ENCODE measurements around the gene HAUS7.

Gene HAUS7

DNA sequence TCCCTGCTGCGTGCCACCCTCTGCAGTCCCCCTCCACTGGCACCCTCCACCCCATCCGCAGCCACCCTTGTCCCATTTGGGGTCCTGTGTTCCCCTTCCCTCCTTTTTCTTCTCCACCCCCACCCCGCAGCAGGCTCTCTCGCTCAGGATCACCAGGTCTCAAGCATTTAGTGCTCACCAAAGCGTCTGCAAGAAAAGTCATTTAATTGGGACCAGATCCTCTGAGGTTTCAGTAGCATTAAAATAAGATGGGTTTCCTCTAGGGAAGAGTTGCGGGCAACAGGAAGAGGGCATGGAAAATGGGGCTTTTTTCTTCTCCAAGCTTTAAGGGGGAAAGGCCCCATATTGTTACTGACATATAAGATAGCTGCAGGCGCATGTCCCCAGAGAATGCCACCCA is 4.9 kb upstream of the HAUS7 start:
- 83% methylated on average over 7 of the region's 7 CpGs for WGBS
- Histone ChIP-seq H2BK120ac (ENCODE audit: low read depth, low read length) (peak overlapping the region; percentile 49), H3K9me3 (ENCODE audit: control insufficient read depth, low read length) (no peaks in the 10 kb centered on the region), H3K36me3 (ENCODE audit: control insufficient read depth in 1 of 2, insufficient read depth in 2 of 2, low read depth in 1 of 2, low read length in 2 of 2) (no peaks in the 10 kb centered on the region), H3K4ac (ENCODE audit: low read depth in 1 of 2, low read length in 2 of 2) (peak overlapping the region in 1 of 2 experiments; percentile 8), H2AFZ (ENCODE audit: low read depth, low read length) (no peak overlapping the region), H3K9ac (ENCODE audit: low read length) (no peak overlapping the region), H2BK12ac (ENCODE audit: low read length in 2 of 2) (peak overlapping the region in 1 of 2 experiments; percentile 54), H3K27ac (ENCODE audit: low read length, poor library complexity, severe bottlenecking) (no peak overlapping the region), H3K23ac (ENCODE audit: low read length in 2 of 2) (no peak overlapping the region), H3K18ac (ENCODE audit: low read depth in 1 of 2, low read length in 2 of 2) (peak overlapping the region; percentile 33 to 80), H4K8ac (ENCODE audit: low read length) (peak overlapping the region; percentile 54), H4K91ac (ENCODE audit: low read length) (peak overlapping the region; percentile 68), H3K4me3 (ENCODE audit: insufficient read depth in 1 of 2, low read depth in 1 of 2, low read length in 2 of 2) (peak overlapping the region in 1 of 2 experiments; percentile 47), H3K79me1 (replicated peaks; ENCODE audit: low read length, poor library complexity, severe bottlenecking) (no peaks in the 10 kb centered on the region), H3K14ac (ENCODE audit: low read length in 2 of 2) (peak overlapping the region in 1 of 2 experiments; percentile 20), H3K4me2 (ENCODE audit: low read length, poor library complexity, severe bottlenecking) (no peak overlapping the region), H2BK5ac (ENCODE audit: low read depth, low read length, poor library complexity, severe bottlenecking) (no peak overlapping the region), H2BK15ac (ENCODE audit: low read depth, poor library complexity, severe bottlenecking) (no peak overlapping the region), H3K4me1 (ENCODE audit: control insufficient read depth, insufficient read depth, low read depth, low read length) (peaks cover 25% of the 10 kb centered on the region), H2AK5ac (ENCODE audit: low read length, severe bottlenecking) (no peak overlapping the region), H3K27me3 (ENCODE audit: control insufficient read depth in 1 of 2, insufficient read depth in 1 of 2, low read length in 2 of 2) (peaks cover 0 to 4% of the 10 kb centered on the region in 2 experiments)
- no peak for DNase-seq

DNA sequence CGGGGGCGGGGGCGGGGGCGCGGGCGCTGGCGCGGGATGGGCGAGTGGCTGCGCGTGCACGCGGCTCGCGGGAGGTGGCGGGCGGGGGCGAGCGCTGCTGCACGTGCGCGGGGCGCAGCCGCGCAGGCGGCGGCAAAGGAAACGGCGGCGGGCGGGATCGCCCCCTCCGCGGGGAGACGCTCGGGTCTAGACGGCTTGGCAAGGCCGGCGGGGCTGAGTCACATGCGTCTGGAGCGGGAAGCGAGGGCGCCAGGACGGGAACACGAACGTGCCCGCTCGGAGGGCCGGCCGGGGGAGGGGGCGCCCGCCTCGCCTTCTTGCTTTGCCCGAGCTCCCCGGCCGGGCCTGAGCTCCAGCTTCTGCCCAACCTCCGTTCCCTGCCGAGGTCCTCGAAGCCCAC is 4.3 kb upstream of the HAUS7 start:
- DNase-seq, result peak; percentile 54
- Histone ChIP-seq H2BK120ac (ENCODE audit: low read depth, low read length) (peak overlapping the region; percentile 49), H2BK5ac (ENCODE audit: low read depth, low read length, poor library complexity, severe bottlenecking) (no peak overlapping the region), H3K4ac (ENCODE audit: low read depth in 1 of 2, low read length in 2 of 2) (no peak overlapping the region), H3K79me1 (replicated peaks; ENCODE audit: low read length, poor library complexity, severe bottlenecking) (peaks cover 3% of the 10 kb centered on the region), H4K91ac (ENCODE audit: low read length) (peak overlapping the region; percentile 68), H3K9me3 (ENCODE audit: control insufficient read depth, low read length) (no peaks in the 10 kb centered on the region), H2BK12ac (ENCODE audit: low read length in 2 of 2) (peak overlapping the region in 1 of 2 experiments; percentile 54), H3K4me2 (ENCODE audit: low read length, poor library complexity, severe bottlenecking) (no peak overlapping the region), H3K36me3 (ENCODE audit: control insufficient read depth in 1 of 2, insufficient read depth in 2 of 2, low read depth in 1 of 2, low read length in 2 of 2) (no peaks in the 10 kb centered on the region), H3K9ac (ENCODE audit: low read length) (no peak overlapping the region), H2AFZ (ENCODE audit: low read depth, low read length) (no peak overlapping the region), H4K8ac (ENCODE audit: low read length) (peak overlapping the region; percentile 54), H3K4me1 (ENCODE audit: control insufficient read depth, insufficient read depth, low read depth, low read length) (peaks cover 25% of the 10 kb centered on the region), H2BK15ac (ENCODE audit: low read depth, poor library complexity, severe bottlenecking) (no peak overlapping the region), H3K27ac (ENCODE audit: low read length, poor library complexity, severe bottlenecking) (no peak overlapping the region), H3K23ac (ENCODE audit: low read length in 2 of 2) (no peak overlapping the region), H3K18ac (ENCODE audit: low read depth in 1 of 2, low read length in 2 of 2) (peak overlapping the region in 1 of 2 experiments; percentile 80), H3K4me3 (ENCODE audit: insufficient read depth in 1 of 2, low read depth in 1 of 2, low read length in 2 of 2) (peak overlapping the region in 1 of 2 experiments; percentile 47), H2AK5ac (ENCODE audit: low read length, severe bottlenecking) (no peak overlapping the region), H3K14ac (ENCODE audit: low read length in 2 of 2) (peak overlapping the region in 1 of 2 experiments; percentile 20), H3K27me3 (ENCODE audit: control insufficient read depth in 1 of 2, insufficient read depth in 1 of 2, low read length in 2 of 2) (peaks cover 0 to 4% of the 10 kb centered on the region in 2 experiments)
- 2% methylated on average over 11 of the region's 59 CpGs for WGBS

DNA sequence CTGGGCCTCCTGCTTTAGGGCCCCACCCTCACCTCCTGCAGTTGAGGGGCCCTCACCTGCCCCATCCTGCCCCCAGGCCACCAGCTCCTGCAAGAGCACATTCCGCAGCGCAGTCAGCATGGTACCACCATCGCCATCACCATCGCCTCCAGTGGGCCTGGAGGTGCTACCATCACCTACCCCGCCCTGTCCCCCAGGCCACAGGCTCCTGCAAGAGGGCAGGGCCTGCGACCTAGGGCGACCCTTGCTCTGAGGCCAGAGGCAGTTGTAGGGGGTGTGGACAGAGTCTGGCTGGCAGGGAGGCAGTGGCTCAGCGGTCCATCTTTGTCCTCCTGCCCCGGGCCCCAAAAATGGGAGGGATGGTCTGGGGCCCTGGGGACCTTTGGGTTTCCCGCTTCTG is 3.9 kb upstream of the HAUS7 start:
- Histone ChIP-seq H3K9ac (ENCODE audit: low read length) (no peak overlapping the region), H2BK120ac (ENCODE audit: low read depth, low read length) (no peak overlapping the region), H2BK12ac (ENCODE audit: low read length in 2 of 2) (peak overlapping the region in 1 of 2 experiments; percentile 83), H3K27ac (ENCODE audit: low read length, poor library complexity, severe bottlenecking) (no peak overlapping the region), H4K91ac (ENCODE audit: low read length) (peak overlapping the region; percentile 86), H2AFZ (ENCODE audit: low read depth, low read length) (no peak overlapping the region), H2AK5ac (ENCODE audit: low read length, severe bottlenecking) (no peak overlapping the region), H3K4me1 (ENCODE audit: control insufficient read depth, insufficient read depth, low read depth, low read length) (peaks cover 29% of the 10 kb centered on the region), H3K4me3 (ENCODE audit: insufficient read depth in 1 of 2, low read depth in 1 of 2, low read length in 2 of 2) (no peak overlapping the region), H4K8ac (ENCODE audit: low read length) (no peak overlapping the region), H3K27me3 (ENCODE audit: control insufficient read depth in 1 of 2, insufficient read depth in 1 of 2, low read length in 2 of 2) (peaks cover 0 to 4% of the 10 kb centered on the region in 2 experiments), H3K4ac (ENCODE audit: low read depth in 1 of 2, low read length in 2 of 2) (no peak overlapping the region), H3K4me2 (ENCODE audit: low read length, poor library complexity, severe bottlenecking) (no peak overlapping the region), H3K23ac (ENCODE audit: low read length in 2 of 2) (no peak overlapping the region), H3K79me1 (replicated peaks; ENCODE audit: low read length, poor library complexity, severe bottlenecking) (peaks cover 5% of the 10 kb centered on the region), H3K9me3 (ENCODE audit: control insufficient read depth, low read length) (no peaks in the 10 kb centered on the region), H2BK5ac (ENCODE audit: low read depth, low read length, poor library complexity, severe bottlenecking) (no peak overlapping the region), H3K36me3 (ENCODE audit: control insufficient read depth in 1 of 2, insufficient read depth in 2 of 2, low read depth in 1 of 2, low read length in 2 of 2) (no peaks in the 10 kb centered on the region), H2BK15ac (ENCODE audit: low read depth, poor library complexity, severe bottlenecking) (peak overlapping the region; percentile 23), H3K18ac (ENCODE audit: low read depth in 1 of 2, low read length in 2 of 2) (no peak overlapping the region), H3K14ac (ENCODE audit: low read length in 2 of 2) (no peak overlapping the region)
- no peak for DNase-seq
- WGBS, result 100% methylated on average over 3 of the region's 10 CpGs

DNA sequence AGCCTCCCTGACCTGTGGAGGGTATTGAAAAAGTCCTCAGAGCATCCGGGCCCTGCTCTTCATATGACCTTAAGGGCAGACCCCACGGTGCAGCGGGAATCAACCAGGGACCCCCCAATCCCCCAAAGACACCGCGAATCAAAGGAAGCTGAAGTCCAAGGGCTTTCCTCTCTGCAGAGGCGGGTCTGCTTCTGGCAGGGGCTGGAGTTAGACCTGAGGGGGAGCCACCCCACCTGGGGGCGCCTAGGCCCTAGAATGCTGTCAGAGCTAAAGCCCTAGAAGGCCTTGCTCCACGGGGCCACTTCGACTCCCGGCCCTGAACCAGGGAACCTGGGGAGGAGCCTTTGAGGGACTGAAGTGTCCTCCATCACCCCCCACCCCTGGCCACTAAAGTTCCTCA is 2.8 kb upstream of the HAUS7 start:
- Histone ChIP-seq H3K18ac (ENCODE audit: low read depth in 1 of 2, low read length in 2 of 2) (no peak overlapping the region), H3K4ac (ENCODE audit: low read depth in 1 of 2, low read length in 2 of 2) (no peak overlapping the region), H2BK12ac (ENCODE audit: low read length in 2 of 2) (no peak overlapping the region), H3K4me1 (ENCODE audit: control insufficient read depth, insufficient read depth, low read depth, low read length) (peaks cover 37% of the 10 kb centered on the region), H2AFZ (ENCODE audit: low read depth, low read length) (no peak overlapping the region), H3K27ac (ENCODE audit: low read length, poor library complexity, severe bottlenecking) (no peak overlapping the region), H3K36me3 (ENCODE audit: control insufficient read depth in 1 of 2, insufficient read depth in 2 of 2, low read depth in 1 of 2, low read length in 2 of 2) (peaks cover 0 to 7% of the 10 kb centered on the region in 2 experiments), H4K8ac (ENCODE audit: low read length) (no peak overlapping the region), H2AK5ac (ENCODE audit: low read length, severe bottlenecking) (no peak overlapping the region), H3K4me3 (ENCODE audit: insufficient read depth in 1 of 2, low read depth in 1 of 2, low read length in 2 of 2) (no peak overlapping the region), H4K91ac (ENCODE audit: low read length) (no peak overlapping the region), H3K9ac (ENCODE audit: low read length) (no peak overlapping the region), H3K27me3 (ENCODE audit: control insufficient read depth in 1 of 2, insufficient read depth in 1 of 2, low read length in 2 of 2) (peaks cover 0 to 10% of the 10 kb centered on the region in 2 experiments), H3K14ac (ENCODE audit: low read length in 2 of 2) (no peak overlapping the region), H3K23ac (ENCODE audit: low read length in 2 of 2) (no peak overlapping the region), H3K9me3 (ENCODE audit: control insufficient read depth, low read length) (no peaks in the 10 kb centered on the region), H2BK5ac (ENCODE audit: low read depth, low read length, poor library complexity, severe bottlenecking) (no peak overlapping the region), H3K79me1 (replicated peaks; ENCODE audit: low read length, poor library complexity, severe bottlenecking) (peaks cover 11% of the 10 kb centered on the region), H2BK120ac (ENCODE audit: low read depth, low read length) (no peak overlapping the region), H3K4me2 (ENCODE audit: low read length, poor library complexity, severe bottlenecking) (no peak overlapping the region), H2BK15ac (ENCODE audit: low read depth, poor library complexity, severe bottlenecking) (no peak overlapping the region)
- WGBS, result 98% methylated on average over 5 of the region's 10 CpGs
- DNase-seq, result no peak

All from mesenchymal stem cell (in vitro differentiated cells and primary cell).